ENCODE results near the gene AKAP13.

Gene AKAP13

GRCh38 chr15:85545752-85546151 is 165.3 kb downstream of the AKAP13 start:
- H3K9me3 ChIP-seq (ENCODE audit: low read length), result no peaks in the 10 kb centered on the region
- peaks cover 26% of the 10 kb centered on the region for H3K36me3 ChIP-seq (ENCODE audit: insufficient read depth, low read length)
- no peaks in the 10 kb centered on the region for H3K27me3 ChIP-seq (ENCODE audit: insufficient read depth, low read length)
- H2AFZ ChIP-seq (ENCODE audit: low read depth, low read length), result no peak overlapping the region
- no peak overlapping the region for H3K4me3 ChIP-seq (ENCODE audit: low read length)
- no peaks in the 10 kb centered on the region for H3K4me1 ChIP-seq (ENCODE audit: insufficient read depth, low read length)

GRCh38 chr15:85547386-85547785 is 167.0 kb downstream of the AKAP13 start:
- Histone ChIP-seq H3K27me3 (ENCODE audit: insufficient read depth, low read length) (no peaks in the 10 kb centered on the region), H3K9me3 (ENCODE audit: low read length) (no peaks in the 10 kb centered on the region), H3K4me3 (ENCODE audit: low read length) (no peak overlapping the region), H3K4me1 (ENCODE audit: insufficient read depth, low read length) (no peaks in the 10 kb centered on the region), H3K36me3 (ENCODE audit: insufficient read depth, low read length) (peaks cover 29% of the 10 kb centered on the region), H2AFZ (ENCODE audit: low read depth, low read length) (no peak overlapping the region)

- Histone ChIP-seq H3K36me3 (ENCODE audit: insufficient read depth, low read length) (peaks cover 17% of the 10 kb centered on the region), H3K4me3 (ENCODE audit: low read length) (no peak overlapping the region), H3K9me3 (ENCODE audit: low read length) (peaks cover 6% of the 10 kb centered on the region), H3K4me1 (ENCODE audit: insufficient read depth, low read length) (no peaks in the 10 kb centered on the region), H3K27me3 (ENCODE audit: insufficient read depth, low read length) (no peaks in the 10 kb centered on the region), H2AFZ (ENCODE audit: low read depth, low read length) (no peak overlapping the region)
Measured at GRCh38 chr15:85550283-85550682, 169.9 kb downstream of the AKAP13 start.

- peaks cover 9% of the 10 kb centered on the region for H3K36me3 ChIP-seq (ENCODE audit: insufficient read depth, low read length)
- no peak overlapping the region for H3K4me3 ChIP-seq (ENCODE audit: low read length)
- no peaks in the 10 kb centered on the region for H3K27me3 ChIP-seq (ENCODE audit: insufficient read depth, low read length)
- H3K9me3 ChIP-seq (ENCODE audit: low read length), result peaks cover 6% of the 10 kb centered on the region
- H3K4me1 ChIP-seq (ENCODE audit: insufficient read depth, low read length), result no peaks in the 10 kb centered on the region
- no peak overlapping the region for H2AFZ ChIP-seq (ENCODE audit: low read depth, low read length)
Measured at GRCh38 chr15:85551221-85551832, 170.9 kb downstream of the AKAP13 start.

DNA sequence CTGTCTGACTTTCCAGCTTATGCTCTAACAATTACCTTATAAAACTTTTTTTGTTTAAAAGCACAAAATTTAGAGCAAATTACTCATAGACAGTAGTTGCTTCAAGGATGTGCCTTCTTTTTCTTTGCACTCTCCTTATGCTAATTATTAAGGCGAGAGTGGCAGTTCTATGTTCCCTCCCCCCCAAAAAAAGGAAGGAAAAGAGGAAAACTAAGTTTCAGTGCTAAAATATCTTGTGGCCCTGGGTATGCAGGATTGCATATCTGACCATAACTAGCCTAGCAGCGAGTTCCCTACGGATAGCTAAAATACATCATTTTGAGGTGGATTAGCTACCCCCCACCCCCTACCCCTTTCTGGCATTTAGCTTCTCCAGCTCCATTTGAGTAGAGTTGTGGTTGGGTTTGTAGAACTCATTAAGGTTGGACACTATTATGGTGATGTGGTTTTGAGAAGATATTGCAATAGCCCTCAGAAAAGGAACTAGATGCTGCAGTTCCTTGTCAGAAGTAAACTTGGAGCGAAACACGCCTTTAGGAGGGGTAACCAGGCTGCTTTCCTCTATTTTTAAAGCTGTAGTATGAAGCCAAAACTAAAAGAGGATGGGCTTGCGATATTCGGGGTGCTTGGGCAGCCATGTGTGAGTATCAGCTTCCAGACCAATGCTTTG is 174.6 kb downstream of the AKAP13 start:
- H2AFZ ChIP-seq (ENCODE audit: low read depth, low read length), result no peak overlapping the region
- peaks cover 8% of the 10 kb centered on the region for H3K36me3 ChIP-seq (ENCODE audit: insufficient read depth, low read length)
- H3K27me3 ChIP-seq (ENCODE audit: insufficient read depth, low read length), result no peaks in the 10 kb centered on the region
- H3K9me3 ChIP-seq (ENCODE audit: low read length), result peaks cover 6% of the 10 kb centered on the region
- no peak overlapping the region for H3K4me3 ChIP-seq (ENCODE audit: low read length)
- H3K4me1 ChIP-seq (ENCODE audit: insufficient read depth, low read length), result no peaks in the 10 kb centered on the region

- H3K9me3 ChIP-seq (ENCODE audit: low read length), result peaks cover 6% of the 10 kb centered on the region
- H3K4me3 ChIP-seq (ENCODE audit: low read length), result no peak overlapping the region
- no peaks in the 10 kb centered on the region for H3K27me3 ChIP-seq (ENCODE audit: insufficient read depth, low read length)
- H2AFZ ChIP-seq (ENCODE audit: low read depth, low read length), result no peak overlapping the region
- no peaks in the 10 kb centered on the region for H3K4me1 ChIP-seq (ENCODE audit: insufficient read depth, low read length)
- peaks cover 8% of the 10 kb centered on the region for H3K36me3 ChIP-seq (ENCODE audit: insufficient read depth, low read length)
Measured at GRCh38 chr15:85555875-85556617, 175.6 kb downstream of the AKAP13 start.

DNA sequence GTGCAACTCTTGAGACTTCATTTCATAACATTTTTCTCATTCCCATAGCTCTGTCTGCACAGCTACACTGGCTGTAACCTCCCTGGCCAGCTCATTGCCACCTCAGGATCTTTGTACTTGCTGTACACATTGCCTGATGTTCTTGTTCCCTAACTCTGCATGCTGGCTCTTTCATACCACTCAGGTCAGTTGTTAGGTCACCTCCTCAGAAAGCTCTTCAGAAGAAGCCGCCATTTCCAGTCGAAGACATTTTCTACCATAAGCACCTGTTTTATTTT is 176.2 kb downstream of the AKAP13 start:
- no peak overlapping the region for H3K4me3 ChIP-seq (ENCODE audit: low read length)
- H3K36me3 ChIP-seq (ENCODE audit: insufficient read depth, low read length), result peaks cover 6% of the 10 kb centered on the region
- H3K4me1 ChIP-seq (ENCODE audit: insufficient read depth, low read length), result no peaks in the 10 kb centered on the region
- no peaks in the 10 kb centered on the region for H3K27me3 ChIP-seq (ENCODE audit: insufficient read depth, low read length)
- peaks cover 6% of the 10 kb centered on the region for H3K9me3 ChIP-seq (ENCODE audit: low read length)
- H2AFZ ChIP-seq (ENCODE audit: low read depth, low read length), result no peak overlapping the region

DNA sequence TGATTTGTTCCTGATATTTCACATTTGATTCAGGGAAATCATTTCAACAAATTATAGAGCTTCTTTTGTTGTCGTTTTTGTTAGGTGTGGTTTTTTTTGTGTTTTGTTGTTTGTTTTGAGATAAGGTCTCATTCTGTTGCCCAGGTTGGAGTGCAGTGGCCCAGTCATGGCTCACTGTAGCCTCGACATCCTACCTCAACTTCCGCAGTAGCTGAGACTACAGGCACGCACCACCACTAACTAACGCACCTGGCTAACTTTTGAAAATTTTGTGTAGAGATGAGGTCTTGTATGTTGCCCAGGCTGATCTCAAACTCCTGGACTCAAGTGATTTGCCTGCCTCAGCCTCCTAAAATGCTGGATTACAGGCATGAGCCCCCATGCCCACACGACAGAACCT is 177.0 kb downstream of the AKAP13 start:
- H3K4me1 ChIP-seq (ENCODE audit: insufficient read depth, low read length), result no peaks in the 10 kb centered on the region
- no peak overlapping the region for H3K4me3 ChIP-seq (ENCODE audit: low read length)
- peaks cover 6% of the 10 kb centered on the region for H3K9me3 ChIP-seq (ENCODE audit: low read length)
- H2AFZ ChIP-seq (ENCODE audit: low read depth, low read length), result no peak overlapping the region
- H3K27me3 ChIP-seq (ENCODE audit: insufficient read depth, low read length), result no peaks in the 10 kb centered on the region
- peaks cover 6% of the 10 kb centered on the region for H3K36me3 ChIP-seq (ENCODE audit: insufficient read depth, low read length)

DNA sequence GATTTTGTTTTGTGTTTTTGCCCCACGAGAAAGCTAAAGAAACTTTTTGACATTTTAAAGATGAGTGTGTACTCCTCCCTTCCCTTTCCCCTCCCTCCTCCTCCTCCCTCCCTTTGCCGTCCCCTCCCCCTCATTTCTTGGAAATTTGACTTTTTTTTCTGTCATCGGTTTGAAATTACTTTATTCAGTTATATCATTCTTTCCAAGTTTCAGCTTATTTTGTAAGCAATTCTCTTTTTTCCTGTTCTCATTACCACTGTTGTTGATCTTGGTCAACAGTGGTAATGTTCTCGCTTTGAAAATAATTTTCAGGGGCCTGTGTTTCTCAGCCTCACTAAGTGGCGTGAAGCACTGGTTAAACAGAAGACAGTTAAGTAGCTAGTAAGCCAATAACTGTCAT is 178.4 kb downstream of the AKAP13 start:
- H3K27me3 ChIP-seq (ENCODE audit: insufficient read depth, low read length), result no peaks in the 10 kb centered on the region
- no peak overlapping the region for H3K4me3 ChIP-seq (ENCODE audit: low read length)
- H2AFZ ChIP-seq (ENCODE audit: low read depth, low read length), result no peak overlapping the region
- peaks cover 2% of the 10 kb centered on the region for H3K9me3 ChIP-seq (ENCODE audit: low read length)
- H3K36me3 ChIP-seq (ENCODE audit: insufficient read depth, low read length), result peaks cover 6% of the 10 kb centered on the region
- no peaks in the 10 kb centered on the region for H3K4me1 ChIP-seq (ENCODE audit: insufficient read depth, low read length)

- Histone ChIP-seq H3K9me3 (ENCODE audit: low read length) (no peaks in the 10 kb centered on the region), H3K36me3 (ENCODE audit: insufficient read depth, low read length) (peaks cover 6% of the 10 kb centered on the region), H2AFZ (ENCODE audit: low read depth, low read length) (no peak overlapping the region), H3K4me1 (ENCODE audit: insufficient read depth, low read length) (no peaks in the 10 kb centered on the region), H3K4me3 (ENCODE audit: low read length) (no peak overlapping the region), H3K27me3 (ENCODE audit: insufficient read depth, low read length) (no peaks in the 10 kb centered on the region)
Measured at GRCh38 chr15:85559530-85559929, 179.1 kb downstream of the AKAP13 start.

GRCh38 chr15:85562824-85563223 is 182.4 kb downstream of the AKAP13 start:
- Histone ChIP-seq H2AFZ (ENCODE audit: low read depth, low read length) (no peak overlapping the region), H3K9me3 (ENCODE audit: low read length) (no peaks in the 10 kb centered on the region), H3K36me3 (ENCODE audit: insufficient read depth, low read length) (no peaks in the 10 kb centered on the region), H3K4me3 (ENCODE audit: low read length) (no peak overlapping the region), H3K27me3 (ENCODE audit: insufficient read depth, low read length) (no peaks in the 10 kb centered on the region), H3K4me1 (ENCODE audit: insufficient read depth, low read length) (no peaks in the 10 kb centered on the region)

DNA sequence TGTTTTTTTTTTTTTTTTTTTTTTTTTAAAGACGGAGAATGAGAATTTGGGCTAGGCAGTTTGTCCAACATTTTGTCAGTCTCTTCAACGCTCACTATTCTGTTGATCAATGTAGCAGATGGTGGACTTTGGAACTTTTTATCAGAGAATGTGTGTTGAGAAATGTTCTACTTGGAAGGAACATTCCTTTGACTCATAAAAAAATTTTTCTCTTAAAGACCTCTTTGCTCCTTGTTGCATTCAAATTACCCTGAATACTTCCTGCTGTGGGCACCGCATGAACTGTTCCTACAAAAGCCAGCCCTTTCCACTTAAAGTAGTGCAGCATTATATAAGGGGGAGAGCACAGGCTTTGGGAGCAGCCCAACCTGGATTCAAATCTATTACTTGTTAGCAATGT is 182.9 kb downstream of the AKAP13 start:
- Histone ChIP-seq H3K9me3 (ENCODE audit: low read length) (no peaks in the 10 kb centered on the region), H2AFZ (ENCODE audit: low read depth, low read length) (no peak overlapping the region), H3K4me1 (ENCODE audit: insufficient read depth, low read length) (no peaks in the 10 kb centered on the region), H3K36me3 (ENCODE audit: insufficient read depth, low read length) (no peaks in the 10 kb centered on the region), H3K27me3 (ENCODE audit: insufficient read depth, low read length) (no peaks in the 10 kb centered on the region), H3K4me3 (ENCODE audit: low read length) (no peak overlapping the region)

- Histone ChIP-seq H3K4me1 (ENCODE audit: insufficient read depth, low read length) (no peaks in the 10 kb centered on the region), H3K36me3 (ENCODE audit: insufficient read depth, low read length) (no peaks in the 10 kb centered on the region), H3K9me3 (ENCODE audit: low read length) (no peaks in the 10 kb centered on the region), H3K27me3 (ENCODE audit: insufficient read depth, low read length) (no peaks in the 10 kb centered on the region), H3K4me3 (ENCODE audit: low read length) (no peak overlapping the region), H2AFZ (ENCODE audit: low read depth, low read length) (no peak overlapping the region)
Measured at GRCh38 chr15:85563731-85564130, 183.3 kb downstream of the AKAP13 start.

Data from neuron (in vitro differentiated cells).